ENCODE results near the gene NR4A3. TPM values are rescaled to one million over a fixed set of nuclear protein-coding genes. Genes with fewer than 3 reads are reported as not detected.

NR4A3 gene
- total and polyA plus RNA-seq, 2 of the 13 experiments (the other 11 are each of a cell fraction or from before 2014, with no cell fraction given), result 0.02 to 0.09 TPM

DNA sequence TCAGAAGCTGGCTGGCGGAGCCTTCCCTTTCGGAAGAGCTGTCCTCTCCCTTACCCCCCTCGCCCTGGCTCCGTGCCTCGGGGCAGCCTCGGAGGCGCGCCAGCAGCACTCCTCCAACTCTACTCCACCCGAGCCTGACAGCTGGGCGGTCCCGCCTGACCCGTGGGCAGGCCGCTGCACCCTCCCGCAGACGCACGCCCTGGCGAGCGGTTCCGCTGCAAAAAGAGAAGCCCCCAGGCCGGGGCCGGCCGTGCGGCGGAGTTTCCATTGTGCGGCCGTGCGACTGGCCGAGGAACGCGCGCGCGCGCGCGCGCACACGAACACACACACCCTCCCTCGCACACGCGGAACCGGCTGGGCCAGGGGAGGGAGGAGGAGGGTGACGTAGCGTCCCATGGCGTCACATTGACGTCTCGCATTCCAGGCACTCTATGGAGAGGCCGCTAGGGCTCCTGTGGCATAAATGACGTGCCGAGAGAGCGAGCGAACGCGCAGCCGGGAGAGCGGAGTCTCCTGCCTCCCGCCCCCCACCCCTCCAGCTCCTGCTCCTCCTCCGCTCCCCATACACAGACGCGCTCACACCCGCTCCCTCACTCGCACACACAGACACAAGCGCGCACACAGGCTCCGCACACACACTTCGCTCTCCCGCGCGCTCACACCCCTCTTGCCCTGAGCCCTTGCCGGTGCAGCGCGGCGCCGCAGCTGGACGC, at the start of gene NR4A3 (continued):
- TF ChIP-seq, protein P1, sequence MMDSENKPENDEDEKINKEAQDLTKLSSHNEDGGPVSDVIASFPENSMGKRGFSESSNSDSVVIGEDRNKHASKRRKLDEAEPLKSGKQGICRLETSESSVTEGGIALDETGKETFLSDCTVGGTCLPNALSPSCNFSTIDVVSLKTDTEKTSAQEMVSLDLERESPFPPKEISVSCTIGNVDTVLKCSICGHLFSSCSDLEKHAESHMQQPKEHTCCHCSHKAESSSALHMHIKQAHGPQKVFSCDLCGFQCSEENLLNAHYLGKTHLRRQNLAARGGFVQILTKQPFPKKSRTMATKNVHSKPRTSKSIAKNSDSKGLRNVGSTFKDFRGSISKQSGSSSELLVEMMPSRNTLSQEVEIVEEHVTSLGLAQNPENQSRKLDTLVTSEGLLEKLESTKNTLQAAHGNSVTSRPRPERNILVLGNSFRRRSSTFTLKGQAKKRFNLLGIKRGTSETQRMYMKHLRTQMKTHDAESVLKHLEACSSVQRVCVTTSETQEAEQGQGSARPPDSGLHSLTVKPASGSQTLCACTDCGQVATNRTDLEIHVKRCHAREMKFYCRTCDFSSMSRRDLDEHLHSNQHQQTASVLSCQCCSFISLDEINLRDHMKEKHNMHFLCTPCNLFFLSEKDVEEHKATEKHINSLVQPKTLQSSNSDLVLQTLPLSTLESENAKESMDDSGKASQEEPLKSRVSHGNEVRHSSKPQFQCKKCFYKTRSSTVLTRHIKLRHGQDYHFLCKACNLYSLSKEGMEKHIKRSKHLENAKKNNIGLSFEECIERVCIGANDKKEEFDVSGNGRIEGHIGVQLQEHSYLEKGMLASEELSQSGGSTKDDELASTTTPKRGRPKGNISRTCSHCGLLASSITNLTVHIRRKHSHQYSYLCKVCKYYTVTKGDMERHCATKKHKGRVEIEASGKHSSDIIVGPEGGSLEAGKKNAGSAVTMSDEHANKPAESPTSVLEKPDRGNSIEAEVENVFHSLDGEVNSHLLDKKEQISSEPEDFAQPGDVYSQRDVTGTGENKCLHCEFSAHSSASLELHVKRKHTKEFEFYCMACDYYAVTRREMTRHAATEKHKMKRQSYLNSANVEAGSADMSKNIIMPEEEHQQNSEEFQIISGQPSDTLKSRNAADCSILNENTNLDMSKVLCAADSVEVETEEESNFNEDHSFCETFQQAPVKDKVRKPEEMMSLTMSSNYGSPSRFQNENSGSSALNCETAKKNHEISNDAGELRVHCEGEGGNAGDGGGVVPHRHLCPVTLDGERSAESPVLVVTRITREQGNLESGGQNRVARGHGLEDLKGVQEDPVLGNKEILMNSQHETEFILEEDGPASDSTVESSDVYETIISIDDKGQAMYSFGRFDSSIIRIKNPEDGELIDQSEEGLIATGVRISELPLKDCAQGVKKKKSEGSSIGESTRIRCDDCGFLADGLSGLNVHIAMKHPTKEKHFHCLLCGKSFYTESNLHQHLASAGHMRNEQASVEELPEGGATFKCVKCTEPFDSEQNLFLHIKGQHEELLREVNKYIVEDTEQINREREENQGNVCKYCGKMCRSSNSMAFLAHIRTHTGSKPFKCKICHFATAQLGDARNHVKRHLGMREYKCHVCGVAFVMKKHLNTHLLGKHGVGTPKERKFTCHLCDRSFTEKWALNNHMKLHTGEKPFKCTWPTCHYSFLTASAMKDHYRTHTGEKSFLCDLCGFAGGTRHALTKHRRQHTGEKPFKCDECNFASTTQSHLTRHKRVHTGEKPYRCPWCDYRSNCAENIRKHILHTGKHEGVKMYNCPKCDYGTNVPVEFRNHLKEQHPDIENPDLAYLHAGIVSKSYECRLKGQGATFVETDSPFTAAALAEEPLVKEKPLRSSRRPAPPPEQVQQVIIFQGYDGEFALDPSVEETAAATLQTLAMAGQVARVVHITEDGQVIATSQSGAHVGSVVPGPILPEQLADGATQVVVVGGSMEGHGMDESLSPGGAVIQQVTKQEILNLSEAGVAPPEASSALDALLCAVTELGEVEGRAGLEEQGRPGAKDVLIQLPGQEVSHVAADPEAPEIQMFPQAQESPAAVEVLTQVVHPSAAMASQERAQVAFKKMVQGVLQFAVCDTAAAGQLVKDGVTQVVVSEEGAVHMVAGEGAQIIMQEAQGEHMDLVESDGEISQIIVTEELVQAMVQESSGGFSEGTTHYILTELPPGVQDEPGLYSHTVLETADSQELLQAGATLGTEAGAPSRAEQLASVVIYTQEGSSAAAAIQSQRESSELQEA (CRISPR knock-in tag; IDR thresholded peaks at IDR 0.05; ENCODE audit: not compliant biosample characterization), result peak; percentile 42
- TF ChIP-seq ZNF652 (CRISPR knock-in tag; IDR thresholded peaks at IDR 0.05; ENCODE audit: borderline replicate concordance, low read depth) (no peak), ZNF335 (CRISPR knock-in tag; IDR thresholded peaks at IDR 0.05) (no peak), HNF4A (CRISPR knock-in tag; IDR thresholded peaks at IDR 0.05) (no peak), REXO4 (CRISPR knock-in tag; IDR thresholded peaks at IDR 0.05; ENCODE audit: borderline replicate concordance) (0 out of 2 replicates have a peak, but pooled peaks have one; percentile 71), SMC3 (IDR thresholded peaks at IDR 0.05; ENCODE audit: low read length) (no peak), SIX4 (CRISPR knock-in tag; IDR thresholded peaks at IDR 0.05) (peak; percentile 14; the same call in 1 of the 2 replicates), PHF21A (CRISPR knock-in tag; IDR thresholded peaks at IDR 0.05) (0 out of 2 replicates have a peak, but pooled peaks have one; percentile 17), ZBTB42 (CRISPR knock-in tag; IDR thresholded peaks at IDR 0.05) (no peak), ZNF264 (CRISPR knock-in tag; IDR thresholded peaks at IDR 0.05) (no peak), ZNF235 (CRISPR knock-in tag; IDR thresholded peaks at IDR 0.05; ENCODE audit: borderline replicate concordance) (no peak), ZNF589 (CRISPR knock-in tag; conservative IDR thresholded peaks at IDR 0.05) (no peak), ZSCAN25 (CRISPR knock-in tag; IDR thresholded peaks at IDR 0.05) (peak; percentile 71; the same call in 1 of the 2 replicates)
- TF ChIP-seq, protein P2, sequence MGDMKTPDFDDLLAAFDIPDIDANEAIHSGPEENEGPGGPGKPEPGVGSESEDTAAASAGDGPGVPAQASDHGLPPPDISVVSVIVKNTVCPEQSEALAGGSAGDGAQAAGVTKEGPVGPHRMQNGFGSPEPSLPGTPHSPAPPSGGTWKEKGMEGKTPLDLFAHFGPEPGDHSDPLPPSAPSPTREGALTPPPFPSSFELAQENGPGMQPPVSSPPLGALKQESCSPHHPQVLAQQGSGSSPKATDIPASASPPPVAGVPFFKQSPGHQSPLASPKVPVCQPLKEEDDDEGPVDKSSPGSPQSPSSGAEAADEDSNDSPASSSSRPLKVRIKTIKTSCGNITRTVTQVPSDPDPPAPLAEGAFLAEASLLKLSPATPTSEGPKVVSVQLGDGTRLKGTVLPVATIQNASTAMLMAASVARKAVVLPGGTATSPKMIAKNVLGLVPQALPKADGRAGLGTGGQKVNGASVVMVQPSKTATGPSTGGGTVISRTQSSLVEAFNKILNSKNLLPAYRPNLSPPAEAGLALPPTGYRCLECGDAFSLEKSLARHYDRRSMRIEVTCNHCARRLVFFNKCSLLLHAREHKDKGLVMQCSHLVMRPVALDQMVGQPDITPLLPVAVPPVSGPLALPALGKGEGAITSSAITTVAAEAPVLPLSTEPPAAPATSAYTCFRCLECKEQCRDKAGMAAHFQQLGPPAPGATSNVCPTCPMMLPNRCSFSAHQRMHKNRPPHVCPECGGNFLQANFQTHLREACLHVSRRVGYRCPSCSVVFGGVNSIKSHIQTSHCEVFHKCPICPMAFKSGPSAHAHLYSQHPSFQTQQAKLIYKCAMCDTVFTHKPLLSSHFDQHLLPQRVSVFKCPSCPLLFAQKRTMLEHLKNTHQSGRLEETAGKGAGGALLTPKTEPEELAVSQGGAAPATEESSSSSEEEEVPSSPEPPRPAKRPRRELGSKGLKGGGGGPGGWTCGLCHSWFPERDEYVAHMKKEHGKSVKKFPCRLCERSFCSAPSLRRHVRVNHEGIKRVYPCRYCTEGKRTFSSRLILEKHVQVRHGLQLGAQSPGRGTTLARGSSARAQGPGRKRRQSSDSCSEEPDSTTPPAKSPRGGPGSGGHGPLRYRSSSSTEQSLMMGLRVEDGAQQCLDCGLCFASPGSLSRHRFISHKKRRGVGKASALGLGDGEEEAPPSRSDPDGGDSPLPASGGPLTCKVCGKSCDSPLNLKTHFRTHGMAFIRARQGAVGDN (CRISPR knock-in tag; IDR thresholded peaks at IDR 0.05), result peak; percentile 78
- TF ChIP-seq, protein P3, sequence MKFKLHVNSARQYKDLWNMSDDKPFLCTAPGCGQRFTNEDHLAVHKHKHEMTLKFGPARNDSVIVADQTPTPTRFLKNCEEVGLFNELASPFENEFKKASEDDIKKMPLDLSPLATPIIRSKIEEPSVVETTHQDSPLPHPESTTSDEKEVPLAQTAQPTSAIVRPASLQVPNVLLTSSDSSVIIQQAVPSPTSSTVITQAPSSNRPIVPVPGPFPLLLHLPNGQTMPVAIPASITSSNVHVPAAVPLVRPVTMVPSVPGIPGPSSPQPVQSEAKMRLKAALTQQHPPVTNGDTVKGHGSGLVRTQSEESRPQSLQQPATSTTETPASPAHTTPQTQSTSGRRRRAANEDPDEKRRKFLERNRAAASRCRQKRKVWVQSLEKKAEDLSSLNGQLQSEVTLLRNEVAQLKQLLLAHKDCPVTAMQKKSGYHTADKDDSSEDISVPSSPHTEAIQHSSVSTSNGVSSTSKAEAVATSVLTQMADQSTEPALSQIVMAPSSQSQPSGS (CRISPR knock-in tag; IDR thresholded peaks at IDR 0.05), result peak; percentile 73
- TF ChIP-seq, protein P4, sequence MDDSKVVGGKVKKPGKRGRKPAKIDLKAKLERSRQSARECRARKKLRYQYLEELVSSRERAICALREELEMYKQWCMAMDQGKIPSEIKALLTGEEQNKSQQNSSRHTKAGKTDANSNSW (CRISPR knock-in tag; IDR thresholded peaks at IDR 0.05; ENCODE audit: borderline replicate concordance), result no peak

Data from HepG2 (cell line).